ENCODE measurements around the gene LNX1. TPM values are rescaled to one million over a fixed set of nuclear protein-coding genes. Genes with fewer than 3 reads are reported as not detected.

LNX1 gene
- total RNA-seq, 1 donor from 2014 or later, result not detected

- intact Hi-C loops (cut with micrococcal nuclease), result no loop called here
Observed at GRCh38 chr4:53537606-53538005, 53.7 kb downstream of the LNX1 start.

GRCh38 chr4:53536328-53536727, 55.0 kb downstream of the LNX1 start:
- intact Hi-C loops (cut with micrococcal nuclease), result no loop called here

DNA sequence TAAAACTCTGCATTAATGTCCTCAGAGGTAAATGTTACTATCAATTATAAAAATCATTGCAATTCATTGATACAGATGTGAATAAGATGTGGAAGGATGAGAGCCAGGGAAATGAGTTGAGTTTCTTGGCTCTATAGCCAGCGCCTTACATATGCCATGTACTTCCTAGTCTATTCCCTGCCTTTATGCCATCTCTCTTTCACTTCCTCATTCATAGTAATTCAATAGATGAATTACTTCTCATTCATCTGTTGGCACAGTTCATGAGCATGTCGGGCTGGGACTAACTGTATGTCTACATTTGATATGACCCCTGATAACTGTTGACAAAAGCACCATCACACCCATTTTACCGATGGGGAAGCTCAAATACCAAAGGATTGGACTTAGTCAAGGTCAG, 55.7 kb downstream of the LNX1 start:
- intact Hi-C loops (cut with micrococcal nuclease), result no loop called here

- intact Hi-C loops (cut with micrococcal nuclease), result no loop called here
Observed at GRCh38 chr4:53534684-53535083, 56.6 kb downstream of the LNX1 start.

DNA sequence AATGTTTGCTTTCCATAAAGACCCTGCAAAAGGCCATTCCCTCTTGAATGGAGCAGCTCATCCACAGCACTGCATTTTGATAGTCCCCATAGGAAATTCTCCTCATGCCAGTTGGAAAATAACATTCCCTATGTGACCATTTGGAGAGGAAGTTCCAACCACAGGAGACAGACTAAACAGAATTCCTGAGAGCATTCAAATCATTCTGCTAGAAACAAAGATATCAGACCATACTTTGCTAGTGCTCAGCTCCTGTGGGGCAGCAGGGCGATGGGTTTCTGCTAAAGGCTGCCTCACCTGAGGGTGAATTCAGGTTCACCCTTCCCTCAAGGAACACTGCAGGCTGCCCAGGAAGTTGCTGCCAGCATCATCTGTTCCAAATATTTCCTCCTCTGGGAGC, 58.8 kb downstream of the LNX1 start:
- intact Hi-C loops (cut with micrococcal nuclease), result no loop called here

DNA sequence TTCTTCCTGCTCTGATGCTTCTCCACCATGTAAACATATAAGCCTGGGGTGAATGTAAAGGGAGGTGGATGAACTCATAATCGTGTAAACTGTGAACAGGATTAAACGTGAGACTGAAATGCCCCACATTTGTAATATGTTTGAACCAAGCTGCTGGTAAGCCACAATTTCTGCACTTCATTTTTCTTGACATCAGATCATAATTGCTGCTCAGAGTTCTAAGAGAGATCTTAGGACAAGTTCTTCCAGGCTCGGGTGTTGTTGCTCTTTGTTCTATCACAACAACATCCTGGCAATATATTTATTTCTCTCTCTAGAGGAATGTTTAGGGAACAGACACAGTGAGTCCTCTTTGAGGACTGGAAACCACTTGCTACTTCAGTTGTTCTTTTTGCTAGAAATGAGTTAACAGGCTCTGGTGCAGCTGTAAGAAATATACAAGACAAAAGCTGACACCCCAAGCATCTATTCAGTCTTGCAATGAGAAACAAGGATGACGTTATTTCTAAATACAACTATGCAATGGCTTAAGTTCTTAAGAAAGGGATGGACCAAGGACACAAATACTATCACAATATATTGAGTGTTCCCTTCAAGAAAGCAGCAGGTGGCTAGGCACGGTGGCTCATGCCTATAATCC, 59.6 kb downstream of the LNX1 start:
- intact Hi-C loops (cut with micrococcal nuclease), result no loop called here

DNA sequence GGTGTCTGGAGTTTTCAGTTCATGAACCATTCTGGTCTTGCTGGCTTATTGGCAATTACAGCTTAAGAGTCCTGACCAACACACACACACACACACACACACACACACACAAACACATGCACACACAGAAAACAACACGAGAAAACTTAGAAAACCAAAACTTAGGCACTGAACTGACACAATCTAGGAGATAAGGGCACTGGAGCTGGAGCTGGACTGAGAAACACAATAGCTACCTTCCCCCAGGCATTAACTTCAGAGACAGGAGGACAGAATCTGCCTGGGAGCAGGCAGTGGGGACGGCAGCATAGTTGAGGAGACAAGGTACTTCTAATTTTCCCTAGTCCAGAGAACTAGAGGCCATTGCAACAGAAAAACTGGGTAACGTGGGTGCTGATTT, 62.3 kb downstream of the LNX1 start:
- intact Hi-C loops (cut with micrococcal nuclease), result no loop called here

GRCh38 chr4:53527930-53528329, 63.4 kb downstream of the LNX1 start:
- intact Hi-C loops (cut with micrococcal nuclease), result no loop called here

- intact Hi-C loops (cut with micrococcal nuclease), result no loop called here
Observed at GRCh38 chr4:53527326-53527725, 64.0 kb downstream of the LNX1 start.

- intact Hi-C loops (cut with micrococcal nuclease), result no loop called here
Observed at GRCh38 chr4:53522334-53522733, 69.0 kb downstream of the LNX1 start.

- intact Hi-C loops (cut with micrococcal nuclease), result no loop called here
Observed at GRCh38 chr4:53520116-53520515, 71.2 kb downstream of the LNX1 start.

DNA sequence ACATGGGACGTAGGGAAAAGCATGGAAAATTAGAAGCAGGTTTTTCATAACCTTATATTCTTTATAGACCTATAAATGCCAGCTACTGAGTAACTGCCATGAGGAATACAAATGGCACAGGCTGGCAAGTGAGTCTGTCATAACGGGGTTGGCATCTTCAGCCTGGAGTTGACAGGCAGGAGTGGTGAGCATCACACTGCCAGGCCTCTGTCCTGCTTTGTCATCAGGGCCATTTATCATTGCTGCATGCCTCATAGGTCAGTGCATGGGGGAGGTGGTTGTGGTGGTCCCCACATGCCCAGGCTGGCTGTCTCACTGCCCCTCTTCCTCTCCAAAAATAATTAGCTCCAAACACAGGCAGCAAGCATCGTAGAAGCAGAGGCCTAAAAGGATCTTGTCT, 72.5 kb downstream of the LNX1 start:
- intact Hi-C loops (cut with micrococcal nuclease), result no loop called here

DNA sequence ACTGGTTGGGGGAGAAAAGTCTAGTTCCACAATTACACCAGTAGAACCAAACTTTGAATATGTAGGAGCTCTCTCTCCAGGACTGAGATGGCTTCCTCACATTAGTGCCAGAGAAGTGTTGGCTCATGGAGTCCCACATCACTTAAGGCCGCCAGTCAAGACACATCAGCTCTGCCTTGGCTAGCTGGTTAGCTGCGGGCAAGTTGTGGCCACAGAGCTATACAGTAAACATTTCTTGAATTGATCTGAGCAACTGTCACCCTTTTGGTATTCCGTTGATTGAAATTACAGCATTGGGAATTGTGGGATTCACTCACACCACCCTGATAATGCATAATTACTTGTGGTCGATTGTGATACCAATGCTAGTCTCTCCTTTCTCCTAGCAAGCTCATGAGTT, 76.2 kb downstream of the LNX1 start:
- intact Hi-C loops (cut with micrococcal nuclease), result no loop called here

DNA sequence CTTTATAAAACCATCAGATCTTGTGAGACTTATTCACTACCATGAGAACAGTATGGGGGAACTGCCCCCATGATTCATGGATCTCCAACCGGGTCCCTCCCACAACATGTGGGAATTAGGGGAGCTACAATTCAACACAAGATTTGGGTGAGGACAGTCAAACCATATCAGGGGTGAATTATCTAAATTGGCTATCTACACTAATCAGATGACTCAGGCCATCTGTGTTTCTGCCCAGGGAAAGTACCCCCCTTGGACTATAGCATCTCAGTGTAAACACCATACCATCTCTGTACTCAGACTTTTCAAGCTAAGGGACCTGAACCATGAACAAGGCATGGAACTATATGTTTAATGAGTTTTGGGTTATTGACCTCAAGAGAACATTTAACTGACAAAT, 76.8 kb downstream of the LNX1 start:
- intact Hi-C loops (cut with micrococcal nuclease), result no loop called here

DNA sequence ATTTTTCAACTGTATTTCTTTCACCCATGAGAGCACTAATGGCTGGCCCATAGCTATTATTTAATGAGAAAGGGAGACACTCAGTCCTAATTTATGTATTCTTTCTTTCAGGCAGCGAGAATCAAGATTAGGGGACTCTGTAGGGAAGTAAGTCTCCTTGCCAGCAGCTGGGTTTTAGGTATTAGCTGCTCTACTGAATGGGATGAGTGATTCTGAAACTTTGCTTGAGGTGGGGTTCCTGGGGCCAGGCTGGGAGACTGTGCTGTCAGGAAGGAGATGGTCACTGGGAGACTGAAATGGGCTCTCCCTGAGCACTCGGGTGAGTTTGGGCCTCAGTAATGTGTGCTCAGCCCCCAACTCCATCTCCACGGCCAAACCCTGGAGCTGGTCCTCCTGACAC, 78.7 kb downstream of the LNX1 start:
- intact Hi-C loops (cut with micrococcal nuclease), result no loop called here

- intact Hi-C loops (cut with micrococcal nuclease), result no loop called here
Observed at GRCh38 chr4:53511014-53511413, 80.3 kb downstream of the LNX1 start.

GRCh38 chr4:53510321-53510720, 81.0 kb downstream of the LNX1 start:
- intact Hi-C loops (cut with micrococcal nuclease), result no loop called here

DNA sequence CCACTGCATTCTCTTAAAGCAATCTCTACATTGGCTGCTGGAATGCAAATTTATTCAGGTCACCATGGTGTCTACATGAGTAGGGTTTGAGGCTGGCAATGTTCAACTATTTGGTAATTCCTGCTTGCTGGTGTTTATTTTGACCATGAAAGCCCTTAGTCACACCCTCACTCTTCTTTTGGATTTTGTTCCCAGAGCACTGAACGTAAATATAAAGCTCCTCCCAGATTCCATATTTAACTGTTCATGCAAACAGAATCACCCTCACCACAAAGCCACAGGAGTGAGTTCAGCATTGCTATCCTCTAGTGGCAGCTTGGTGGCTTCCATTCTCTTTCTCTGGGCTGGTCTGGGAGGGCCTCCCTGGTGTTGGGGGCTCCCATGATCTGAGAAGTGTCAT, 82.8 kb downstream of the LNX1 start:
- intact Hi-C loops (cut with micrococcal nuclease), result no loop called here

- intact Hi-C loops (cut with micrococcal nuclease), result no loop called here
Observed at GRCh38 chr4:53507671-53508286, 83.5 kb downstream of the LNX1 start.

GRCh38 chr4:53507058-53507457, 84.2 kb downstream of the LNX1 start:
- intact Hi-C loops (cut with micrococcal nuclease), result no loop called here

GRCh38 chr4:53505947-53506346, 85.3 kb downstream of the LNX1 start:
- intact Hi-C loops (cut with micrococcal nuclease), result no loop called here

DNA sequence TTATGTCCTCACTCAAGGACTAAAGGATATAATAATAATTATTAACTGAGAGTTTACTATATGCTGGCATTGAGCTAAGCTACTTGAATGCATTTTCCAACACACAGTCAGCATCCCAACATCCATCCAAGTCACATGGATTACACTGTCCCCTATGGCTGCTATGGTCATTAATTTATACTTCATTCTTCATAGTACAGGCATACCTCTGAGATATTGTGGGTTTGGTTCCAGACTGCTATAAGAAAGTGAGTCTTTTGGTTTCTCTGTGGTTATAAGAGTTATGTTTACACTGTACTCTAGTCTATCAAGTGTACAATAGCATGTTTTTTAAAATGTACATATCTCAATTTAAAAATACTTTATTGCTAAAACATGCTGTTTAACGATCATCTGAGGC, 89.2 kb downstream of the LNX1 start:
- intact Hi-C loops (cut with micrococcal nuclease), result no loop called here

- intact Hi-C loops (cut with micrococcal nuclease), result no loop called here
Observed at GRCh38 chr4:53501561-53501960, 89.7 kb downstream of the LNX1 start.

DNA sequence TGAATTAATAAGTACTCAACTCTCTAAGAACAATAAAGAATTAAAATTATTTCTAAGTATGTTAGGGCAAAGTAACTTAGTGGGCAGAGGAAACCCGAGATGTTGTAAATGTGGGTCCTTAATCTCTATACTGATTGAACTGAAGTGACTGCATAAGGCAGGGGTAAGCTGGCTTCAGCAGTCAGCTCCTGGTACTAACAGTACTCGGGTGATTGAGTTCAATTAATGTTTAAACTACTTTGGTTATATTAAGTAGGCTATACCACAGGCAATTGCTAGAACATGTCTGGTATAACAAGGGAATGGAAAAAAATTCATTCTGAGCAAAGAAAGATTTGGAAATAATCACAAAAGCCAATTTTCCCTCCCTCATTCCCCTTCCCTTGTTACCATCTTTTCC, 90.7 kb downstream of the LNX1 start:
- intact Hi-C loops (cut with micrococcal nuclease), result no loop called here

Data from T-helper 1 cell treated with Interleukin-12 subunit alpha and Interleukin-12 subunit beta and Interleukin-4 antibody, amounts not matched to agents 30 ng/mL and 1 ng/mL, for 36 hours (primary cell).